ENCODE results near the gene CEP89. TPM values are rescaled to one million over a fixed set of nuclear protein-coding genes. Genes with fewer than 3 reads are reported as not detected.
A peak's percentile ranks its signal among the peaks of the same experiment; 100 is the strongest.
"Not testable (repeated sequence)": the region's sequence is repeated elsewhere in the genome, so short reads cannot be mapped to it uniquely, and the experiment has no call there.

CEP89 gene
- total RNA-seq, 1 experiment from 2014 or later: 39.9 TPM

- peaks cover 30% of the 10 kb centered on the region for H3K36me3 ChIP-seq (ENCODE audit: control insufficient read depth, insufficient read depth, low read length)
Measured at GRCh38 chr19:32995966-32996365, 24.2 kb upstream of the CEP89 start.

DNA sequence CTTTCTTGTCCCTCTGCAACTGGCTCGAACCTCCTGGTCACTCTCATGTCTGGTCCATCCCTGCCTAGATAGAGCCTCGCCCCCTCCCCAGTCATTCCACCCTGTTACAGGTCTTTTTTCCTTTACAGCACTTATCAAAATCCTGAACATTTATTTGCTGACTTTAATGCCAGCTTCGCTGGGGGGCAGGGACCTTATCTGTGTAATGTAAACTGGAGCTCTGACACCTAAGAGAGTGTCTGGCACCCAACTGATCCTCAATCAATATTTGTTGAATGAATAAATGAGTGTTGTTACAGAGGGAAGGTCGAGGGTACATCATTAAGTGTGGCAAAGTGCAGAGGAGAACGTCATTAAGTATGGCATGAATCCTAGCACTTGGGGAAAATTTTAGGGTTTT, 17.0 kb upstream of the CEP89 start:
- in situ Hi-C loops (cut with HindIII; ENCODE audit: low pct_unique_long_range_greater_than_20kb, low sequenced_read_pairs): no loop called here
- no TSS peak for BruUV-seq (replicated peaks)
- POLR2A ChIA-PET: no interaction called here

More at GRCh38 chr19:32995966-32996365, 24.2 kb upstream of the CEP89 start:
- in situ Hi-C loops (cut with HindIII; ENCODE audit: low pct_unique_long_range_greater_than_20kb, low sequenced_read_pairs); H3K4me3 ChIP-seq (ENCODE audit: low read depth in 2 of 2, low read length in 2 of 2); BruUV-seq (replicated peaks); H3K4me1 ChIP-seq (ENCODE audit: control insufficient read depth, insufficient read depth, low read length); H3K9me3 ChIP-seq (ENCODE audit: control insufficient read depth, insufficient read depth, low read depth, low read length); CTCF ChIA-PET; H3K27me3 ChIP-seq (ENCODE audit: control insufficient read depth, insufficient read depth, low read length); intact Hi-C loops (cut with micrococcal nuclease; ENCODE audit: unreplicated experiment); DNase-seq (ENCODE audit: low read depth, low spot score); POLR2A ChIA-PET; H3K27ac ChIP-seq (ENCODE audit: low read length): not testable (repeated sequence)
- ATAC-seq: 0 out of 2 replicates have a peak, but pooled peaks have one; percentile 4

GRCh38 chr19:32988254-32988653, 16.5 kb upstream of the CEP89 start:
- ATAC-seq; H3K4me3 ChIP-seq (ENCODE audit: low read depth in 2 of 2, low read length in 2 of 2); BruUV-seq (replicated peaks); H3K27ac ChIP-seq (ENCODE audit: low read length); H3K36me3 ChIP-seq (ENCODE audit: control insufficient read depth, insufficient read depth, low read length); H3K9me3 ChIP-seq (ENCODE audit: control insufficient read depth, insufficient read depth, low read depth, low read length); H3K27me3 ChIP-seq (ENCODE audit: control insufficient read depth, insufficient read depth, low read length); intact Hi-C loops (cut with micrococcal nuclease; ENCODE audit: unreplicated experiment); H3K4me1 ChIP-seq (ENCODE audit: control insufficient read depth, insufficient read depth, low read length); DNase-seq (ENCODE audit: low read depth, low spot score); CTCF ChIA-PET; POLR2A ChIA-PET; in situ Hi-C loops (cut with HindIII; ENCODE audit: low pct_unique_long_range_greater_than_20kb, low sequenced_read_pairs): not testable (repeated sequence)

More for the DNA sequence above, 17.0 kb upstream of the CEP89 start:
- ATAC-seq: no peak
- Histone ChIP-seq H3K9me3 (ENCODE audit: control insufficient read depth, insufficient read depth, low read depth, low read length) (no peaks in the 10 kb centered on the region), H3K36me3 (ENCODE audit: control insufficient read depth, insufficient read depth, low read length) (peaks cover 12% of the 10 kb centered on the region), H3K4me3 (ENCODE audit: low read depth in 2 of 2, low read length in 2 of 2) (no peak overlapping the region), H3K4me1 (ENCODE audit: control insufficient read depth, insufficient read depth, low read length) (no peaks in the 10 kb centered on the region), H3K27me3 (ENCODE audit: control insufficient read depth, insufficient read depth, low read length) (no peaks in the 10 kb centered on the region), H3K27ac (ENCODE audit: low read length) (no peak overlapping the region)
- CTCF ChIA-PET: no interaction called here
- intact Hi-C loops (cut with micrococcal nuclease; ENCODE audit: unreplicated experiment): no loop called here
- no peak for TF ChIP-seq REST (IDR thresholded peaks at IDR 0.05; ENCODE audit: insufficient read depth in 1 of 2, low read depth in 2 of 2, low read length in 1 of 2)
- TF ChIP-seq TCF7L2 (IDR thresholded peaks at IDR 0.05; ENCODE audit: low read depth, low read length): no peak
- no peak for TF ChIP-seq POLR2AphosphoS5 (IDR thresholded peaks at IDR 0.05; ENCODE audit: low read depth, low read length)
- TF ChIP-seq, protein P1, sequence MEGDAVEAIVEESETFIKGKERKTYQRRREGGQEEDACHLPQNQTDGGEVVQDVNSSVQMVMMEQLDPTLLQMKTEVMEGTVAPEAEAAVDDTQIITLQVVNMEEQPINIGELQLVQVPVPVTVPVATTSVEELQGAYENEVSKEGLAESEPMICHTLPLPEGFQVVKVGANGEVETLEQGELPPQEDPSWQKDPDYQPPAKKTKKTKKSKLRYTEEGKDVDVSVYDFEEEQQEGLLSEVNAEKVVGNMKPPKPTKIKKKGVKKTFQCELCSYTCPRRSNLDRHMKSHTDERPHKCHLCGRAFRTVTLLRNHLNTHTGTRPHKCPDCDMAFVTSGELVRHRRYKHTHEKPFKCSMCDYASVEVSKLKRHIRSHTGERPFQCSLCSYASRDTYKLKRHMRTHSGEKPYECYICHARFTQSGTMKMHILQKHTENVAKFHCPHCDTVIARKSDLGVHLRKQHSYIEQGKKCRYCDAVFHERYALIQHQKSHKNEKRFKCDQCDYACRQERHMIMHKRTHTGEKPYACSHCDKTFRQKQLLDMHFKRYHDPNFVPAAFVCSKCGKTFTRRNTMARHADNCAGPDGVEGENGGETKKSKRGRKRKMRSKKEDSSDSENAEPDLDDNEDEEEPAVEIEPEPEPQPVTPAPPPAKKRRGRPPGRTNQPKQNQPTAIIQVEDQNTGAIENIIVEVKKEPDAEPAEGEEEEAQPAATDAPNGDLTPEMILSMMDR (IDR thresholded peaks at IDR 0.05): no peak
- no peak for TF ChIP-seq SIN3A (IDR thresholded peaks at IDR 0.05; ENCODE audit: borderline replicate concordance, insufficient read depth, low read depth, low read length)
- DNase-seq (ENCODE audit: low read depth, low spot score): no peak

- intact Hi-C loops (cut with micrococcal nuclease; ENCODE audit: unreplicated experiment); DNase-seq (ENCODE audit: low read depth, low spot score); ATAC-seq; H3K27ac ChIP-seq (ENCODE audit: low read length); CTCF ChIA-PET; H3K36me3 ChIP-seq (ENCODE audit: control insufficient read depth, insufficient read depth, low read length); POLR2A ChIA-PET; H3K9me3 ChIP-seq (ENCODE audit: control insufficient read depth, insufficient read depth, low read depth, low read length); H3K4me1 ChIP-seq (ENCODE audit: control insufficient read depth, insufficient read depth, low read length); H3K27me3 ChIP-seq (ENCODE audit: control insufficient read depth, insufficient read depth, low read length); in situ Hi-C loops (cut with HindIII; ENCODE audit: low pct_unique_long_range_greater_than_20kb, low sequenced_read_pairs); H3K4me3 ChIP-seq (ENCODE audit: low read depth in 2 of 2, low read length in 2 of 2): not testable (repeated sequence)
- BruUV-seq (replicated peaks): TSS peak; percentile 27
Measured at GRCh38 chr19:32982488-32982887, 10.7 kb upstream of the CEP89 start.

GRCh38 chr19:32979807-32980206, 8.0 kb upstream of the CEP89 start:
- H3K27me3 ChIP-seq (ENCODE audit: control insufficient read depth, insufficient read depth, low read length); in situ Hi-C loops (cut with HindIII; ENCODE audit: low pct_unique_long_range_greater_than_20kb, low sequenced_read_pairs); POLR2A ChIA-PET: not testable (repeated sequence)

More at GRCh38 chr19:32979807-32980206, 8.0 kb upstream of the CEP89 start:
- intact Hi-C loops (cut with micrococcal nuclease; ENCODE audit: unreplicated experiment): loop anchor here (5.0 kb wide), 1 partner anchor 137 kb away; no protein-coding TSS in a partner anchor
- H3K27ac ChIP-seq (ENCODE audit: low read length); CTCF ChIA-PET; H3K4me1 ChIP-seq (ENCODE audit: control insufficient read depth, insufficient read depth, low read length); H3K9me3 ChIP-seq (ENCODE audit: control insufficient read depth, insufficient read depth, low read depth, low read length); DNase-seq (ENCODE audit: low read depth, low spot score); ATAC-seq; H3K4me3 ChIP-seq (ENCODE audit: low read depth in 2 of 2, low read length in 2 of 2); BruUV-seq (replicated peaks): not testable (repeated sequence)
- peaks cover 11% of the 10 kb centered on the region; the same call in 1 of the 2 replicates for H3K36me3 ChIP-seq (ENCODE audit: control insufficient read depth, insufficient read depth, low read length)
